HCT116 (cell line): ENCODE measurements around the gene SLC7A1. TPM values are rescaled to one million over a fixed set of nuclear protein-coding genes. Genes with fewer than 3 reads are reported as not detected.

Source experiments
- ATAC-seq: fragments of 200-7000 bp; cut with Tn5 transposase; 2 replicates; pipeline ENCODE4 v1.9.1; 2020; ENCODE audit warnings: mild to moderate bottlenecking, moderate library complexity
- BruUV-seq: library from RNA; stranded (reverse); fragments of 400-500 nt; replicated peaks from 2 replicates; lab custom pipeline; 2021; lab: Mats Ljungman, UMichigan
- CTCF ChIA-PET: fragments of 300-600 bp; sonication (Branson Sonifier 250); formaldehyde crosslinking; loops from one replicate; lab custom pipeline; 2021; ENCODE audit warnings: antibody characterized with exemption; lab: Charles Lee
- POLR2A ChIA-PET: fragments of 300-600, 350-600 bp; sonication (Branson Sonifier 250); formaldehyde crosslinking; loops from one replicate; lab custom pipeline; 2021; ENCODE audit warnings: antibody characterized with exemption; lab: Charles Lee
- RAD21 ChIA-PET, 2 experiments: fragments of 300-600 bp; sonication (Branson Sonifier 250); formaldehyde crosslinking; loops; one replicate each; lab custom pipeline; 2023; ENCODE audit warnings: low total read pairs in 2 of 2; ENCODE audit not compliant: uncharacterized antibody in 2 of 2, unreplicated experiment in 2 of 2, low non-redundant PET in 1 of 2; lab: Charles Lee
- DNase-seq: peaks from one replicate; pipeline ENCODE4 v3.0.0-alpha.2; 2010; ENCODE audit warnings: low read depth, low spot score
- H2AFZ ChIP-seq: fragments of 200-600 bp; shearing (Covaris generic), sonication (generic); 2 replicates; pipeline ENCODE4 v1.6.1; 2017; ENCODE audit warnings: low read depth, mixed run types, mixed read lengths, antibody characterized with exemption, low read length; ENCODE audit not compliant: poor library complexity, severe bottlenecking
- H3K27ac ChIP-seq: 2 replicates; pipeline ENCODE4 v1.5.1; 2012; ENCODE audit warnings: low read depth, low read length
- H3K27me3 ChIP-seq: fragments of 200-600 bp; sonication (generic); 2 replicates; pipeline ENCODE4 v1.6.1; 2016; ENCODE audit warnings: mixed run types, low read length, mixed read lengths; ENCODE audit not compliant: insufficient read depth
- H3K36me3 ChIP-seq, 2 experiments: fragments of 200-500 bp in 1 of 2; fragments of 200-600 bp in 1 of 2; sonication (Bioruptor generic) in 1 of 2; sonication (generic) in 1 of 2; 2 replicates each; pipeline versions ENCODE4 v1.5.1 to v1.6.1; 2014 to 2016; ENCODE audit warnings: low read length in 2 of 2, inconsistent platforms in 1 of 2, mixed read lengths in 1 of 2, mixed run types in 1 of 2; ENCODE audit not compliant: insufficient read depth in 2 of 2, control insufficient read depth in 1 of 2
- H3K4me1 ChIP-seq, 2 experiments: fragments of 200-600 bp in 1 of 2; sonication (generic) in 1 of 2; 2 replicates each; pipeline versions ENCODE4 v1.5.1 to v1.6.1; 2012 to 2017; ENCODE audit warnings: low read length in 2 of 2, inconsistent platforms in 1 of 2, mild to moderate bottlenecking in 1 of 2, mixed read lengths in 1 of 2, mixed run types in 1 of 2, moderate library complexity in 1 of 2; ENCODE audit not compliant: insufficient read depth in 2 of 2, control insufficient read depth in 1 of 2
- H3K4me2 ChIP-seq: fragments of 200-600 bp; sonication (generic); 2 replicates; pipeline ENCODE4 v1.6.1; 2017; ENCODE audit warnings: mixed run types, low read length, mixed read lengths
- H3K4me3 ChIP-seq, 2 experiments: fragments of 200-600 bp in 1 of 2; sonication (generic) in 1 of 2; replicated peaks in 1 of 2; 2 replicates each; pipeline ENCODE4 v1.5.1; 2011 to 2016; ENCODE audit warnings: low read length in 2 of 2, control low read depth in 1 of 2, low read depth in 1 of 2, mild to moderate bottlenecking in 1 of 2, mixed read lengths in 1 of 2, mixed run types in 1 of 2
- H3K79me2 ChIP-seq: fragments of 200-600 bp; sonication (generic); 2 replicates; pipeline ENCODE4 v1.6.1; 2017; ENCODE audit warnings: mild to moderate bottlenecking, mixed run types, low read length, moderate library complexity, mixed read lengths; ENCODE audit not compliant: insufficient read depth
- H3K9ac ChIP-seq: fragments of 200-600 bp; sonication (generic); 2 replicates; pipeline ENCODE4 v1.6.1; 2016; ENCODE audit warnings: low read length, mixed read lengths
- H3K9me2 ChIP-seq: fragments of 200-600 bp; sonication (generic), shearing (Covaris generic); 2 replicates; pipeline ENCODE4 v1.6.1; 2017; ENCODE audit warnings: mixed run types, mild to moderate bottlenecking, moderate library complexity; ENCODE audit not compliant: insufficient read depth
- H3K9me3 ChIP-seq, 2 experiments: fragments of 200-500 bp in 1 of 2; fragments of 200-600 bp in 1 of 2; sonication (Bioruptor generic) in 1 of 2; sonication (generic) in 1 of 2; 2 replicates each; pipeline ENCODE4 v1.6.1; 2014 to 2017; ENCODE audit warnings: low read length in 2 of 2, mixed read lengths in 2 of 2, inconsistent platforms in 1 of 2, low read depth in 1 of 2, mild to moderate bottlenecking in 1 of 2, mixed run types in 1 of 2, moderate library complexity in 1 of 2; ENCODE audit not compliant: control insufficient read depth in 1 of 2, insufficient read depth in 1 of 2
- H4K20me1 ChIP-seq: fragments of 200-600 bp; sonication (generic), shearing (Covaris generic); 2 replicates; pipeline ENCODE4 v1.6.1; 2017; ENCODE audit warnings: mixed run types, mild to moderate bottlenecking, moderate library complexity; ENCODE audit not compliant: insufficient read depth
- ATF3 ChIP-seq: IDR thresholded peaks from 2 replicates; pipeline ENCODE4 v1.6.1; 2012
- CBX3 ChIP-seq: IDR thresholded peaks from 2 replicates; pipeline ENCODE4 v1.6.1; 2012; ENCODE audit warnings: low read depth
- CEBPB ChIP-seq: IDR thresholded peaks from 2 replicates; pipeline ENCODE4 v1.6.1; 2012; ENCODE audit warnings: low read depth
- CTCF ChIP-seq, 3 experiments: fragments of 200-600 bp in 1 of 3; sonication (generic) in 1 of 3; IDR thresholded peaks in 2 of 3; conservative IDR thresholded peaks in 1 of 3; 2 replicates each; pipeline ENCODE4 v1.5.1; 2012 to 2017; ENCODE audit warnings: low read depth in 2 of 3, low read length in 2 of 3, antibody characterized with exemption in 1 of 3, borderline replicate concordance in 1 of 3, control low read depth in 1 of 3, mild to moderate bottlenecking in 1 of 3, mixed read lengths in 1 of 3, mixed run types in 1 of 3, moderate library complexity in 1 of 3; ENCODE audit not compliant: insufficient read depth in 1 of 3
- EGR1 ChIP-seq: IDR thresholded peaks from 2 replicates; pipeline ENCODE4 v1.6.1; 2012; ENCODE audit warnings: low read depth
- ELF1 ChIP-seq: IDR thresholded peaks from 2 replicates; pipeline ENCODE4 v1.6.1; 2012; ENCODE audit warnings: low read depth, borderline replicate concordance
- EZH2 ChIP-seq: fragments of 200-600 bp; sonication (generic); IDR thresholded peaks from 2 replicates; pipeline ENCODE4 v1.6.1; 2017; ENCODE audit warnings: antibody characterized with exemption, mixed run types
- EZH2phosphoT487 ChIP-seq: fragments of 200-600 bp; IDR thresholded peaks from 2 replicates; pipeline ENCODE4 v1.6.1; 2018; ENCODE audit warnings: antibody characterized with exemption, borderline replicate concordance
- FOSL1 ChIP-seq: IDR thresholded peaks from 2 replicates; pipeline ENCODE4 v1.6.1; 2012; ENCODE audit warnings: low read depth
- JUND ChIP-seq: IDR thresholded peaks from 2 replicates; pipeline ENCODE4 v1.6.1; 2012
- MAX ChIP-seq: IDR thresholded peaks from 2 replicates; pipeline ENCODE4 v1.6.1; 2012
- SIN3A ChIP-seq: IDR thresholded peaks from 2 replicates; pipeline ENCODE4 v1.6.1; 2012; ENCODE audit warnings: low read depth
- SRF ChIP-seq: IDR thresholded peaks from 2 replicates; pipeline ENCODE4 v1.6.1; 2012; ENCODE audit warnings: low read depth
- TCF7L2 ChIP-seq: IDR thresholded peaks from 2 replicates; pipeline ENCODE4 v1.7.0; 2011; ENCODE audit warnings: borderline replicate concordance, inconsistent platforms; ENCODE audit not compliant: insufficient read depth, insufficient read length; ENCODE audit errors: extremely low read depth
- ZBTB33 ChIP-seq: IDR thresholded peaks from 2 replicates; pipeline ENCODE4 v1.6.1; 2011; ENCODE audit warnings: mild to moderate bottlenecking, low read length, moderate library complexity; ENCODE audit not compliant: insufficient replicate concordance; ENCODE audit errors: extremely low read depth
- ZFX ChIP-seq: fragments of 450-650 bp; IDR thresholded peaks from 2 replicates; pipeline ENCODE4 v1.6.1; 2017
- ZNF274 ChIP-seq: fragments of 200-500 bp; sonication (Bioruptor generic); IDR thresholded peaks from 2 replicates; pipeline ENCODE4 v1.6.1; 2014; ENCODE audit warnings: mild to moderate bottlenecking, low read depth, low read length, inconsistent platforms
- intact Hi-C: fragments of 100-400 bp; cut with micrococcal nuclease; formaldehyde crosslinking; loops from 2 replicates; pipeline ENCODE4 v1.10.0; 2022
- total RNA-seq: library from RNA; stranded (reverse); gene quantifications from one replicate; pipeline ENCODE4 v1.2.1, GENCODE V29; 2021; ENCODE audit not compliant: unreplicated experiment

Gene SLC7A1
- total RNA-seq, 1 experiment from 2014 or later, result 124 TPM

GRCh38 chr13:29543230-29544215 is 52.0 kb downstream of the SLC7A1 start:
- H3K9ac ChIP-seq, result no peak overlapping the region
- POLR2A ChIA-PET, result no interaction called here
- TF ChIP-seq EGR1 (no peak), SIN3A (no peak), ZNF274 (no peak), EZH2 (no peak), CEBPB (no peak), EZH2phosphoT487 (no peak), FOSL1 (no peak), TCF7L2 (no peak), ELF1 (no peak), CTCF (IDR thresholded peaks at IDR 0.05 in 2 of 3, conservative IDR thresholded peaks at IDR 0.05 in 1 of 3; ENCODE audit: borderline replicate concordance in 1 of 3, insufficient read depth in 1 of 3, low read depth in 2 of 3, low read length in 2 of 3) (no peak), SRF (no peak), MAX (no peak), ATF3 (no peak), JUND (no peak), ZFX (no peak), ZBTB33 (no peak), CBX3 (no peak)
- TF ChIP-seq, all 23 proteins: peak for 0
- CTCF ChIA-PET, result interaction anchor here (1.1 kb wide), 1 partner anchor 35 kb away, joined by 6 read pairs; no protein-coding TSS in a partner anchor
- H3K27me3 ChIP-seq, result no peaks in the 10 kb centered on the region
- H4K20me1 ChIP-seq, result no peaks in the 10 kb centered on the region
- no peaks in the 10 kb centered on the region for H3K4me1 ChIP-seq
- H3K9me2 ChIP-seq, result no peaks in the 10 kb centered on the region
- no peaks in the 10 kb centered on the region for H3K9me3 ChIP-seq
- intact Hi-C loops, result no loop called here
- RAD21 ChIA-PET, result no interaction called here
- no peak overlapping the region for H3K27ac ChIP-seq
- no peak overlapping the region for H3K4me3 ChIP-seq
- no peak overlapping the region for H3K4me2 ChIP-seq
- ATAC-seq (no peak), DNase-seq (no peak)
- no peak overlapping the region for H2AFZ ChIP-seq
- BruUV-seq, result no TSS peak
- peaks cover 88% of the 10 kb centered on the region for H3K79me2 ChIP-seq
- H3K36me3 ChIP-seq, result peaks cover 3 to 4% of the 10 kb centered on the region in 2 experiments; a peak in 3 of 4 replicates
